Endothelial cell (in vitro differentiated cells): ENCODE data around the gene ANO4. TPM values are rescaled to one million over a fixed set of nuclear protein-coding genes. Genes with fewer than 3 reads are reported as not detected.

ENCODE experiments used
- DNase-seq: peaks from one replicate; pipeline ENCODE4 v3.0.0; 2021; ENCODE audit warnings: low spot score
- H3K27ac Mint-ChIP-seq: one replicate; pipeline ENCODE4 v1.8.0; 2021; ENCODE audit warnings: mixed read lengths, inconsistent platforms; ENCODE audit not compliant: unreplicated experiment
- H3K27me3 Mint-ChIP-seq: one replicate; pipeline ENCODE4 v1.8.0; 2021; ENCODE audit warnings: mild to moderate bottlenecking, moderate library complexity, mixed read lengths, inconsistent platforms; ENCODE audit not compliant: unreplicated experiment
- H3K36me3 Mint-ChIP-seq: one replicate; pipeline ENCODE4 v1.8.0; 2021; ENCODE audit warnings: mild to moderate bottlenecking, low read depth, mixed read lengths, inconsistent platforms; ENCODE audit not compliant: unreplicated experiment
- H3K4me1 Mint-ChIP-seq: one replicate; pipeline ENCODE4 v1.8.0; 2021; ENCODE audit warnings: mild to moderate bottlenecking, mixed read lengths, inconsistent platforms; ENCODE audit not compliant: unreplicated experiment
- H3K4me3 Mint-ChIP-seq: one replicate; pipeline ENCODE4 v1.8.0; 2021; ENCODE audit warnings: mild to moderate bottlenecking, mixed read lengths, inconsistent platforms; ENCODE audit not compliant: unreplicated experiment
- H3K9me3 Mint-ChIP-seq: one replicate; pipeline ENCODE4 v1.8.0; 2021; ENCODE audit warnings: mixed read lengths, inconsistent platforms; ENCODE audit not compliant: unreplicated experiment
- CTCF ChIP-seq: fragments of 200-600 bp; sonication (generic); IDR thresholded peaks from one replicate; pipeline ENCODE4 v1.5.0; 2021; ENCODE audit warnings: antibody characterized with exemption; ENCODE audit not compliant: unreplicated experiment
- total RNA-seq: library from RNA; stranded (reverse); fragmentation: NEBNext Ultra II Directional; extraction: Animal tissue kit (Norgen Biotek cat#: 25700); gene quantifications from one replicate; pipeline ENCODE4 v1.2.1, GENCODE V29; 2021; ENCODE audit not compliant: unreplicated experiment

ANO4 gene
- total RNA-seq, 1 donor from 2014 or later: 1.1 TPM

DNA sequence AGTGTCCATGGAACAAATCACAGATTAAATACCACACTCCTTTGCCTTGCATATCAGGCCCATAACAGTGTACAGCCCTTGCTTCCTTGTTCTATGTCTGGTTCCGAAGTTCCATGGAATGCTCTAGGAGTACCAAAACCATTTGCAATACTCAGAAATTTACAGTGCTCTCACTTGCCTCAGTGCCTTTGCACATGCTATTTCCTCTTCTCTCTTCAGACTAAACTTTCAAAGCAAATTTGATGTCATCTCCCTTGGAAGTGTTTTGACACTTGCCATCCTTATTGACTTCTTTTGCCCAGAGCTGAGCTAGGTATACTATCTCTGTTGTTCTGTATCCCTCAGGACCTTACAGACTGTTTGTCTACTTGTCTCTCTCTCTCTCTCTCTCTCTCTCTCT is 6.1 kb downstream of the ANO4 start:
- TF ChIP-seq CTCF: no peak
- peaks cover 8% of the 10 kb centered on the region for H3K4me1 Mint-ChIP-seq
- H3K27me3 Mint-ChIP-seq: no peaks in the 10 kb centered on the region
- no peaks in the 10 kb centered on the region for H3K9me3 Mint-ChIP-seq
- H3K27ac Mint-ChIP-seq: no peak overlapping the region
- H3K4me3 Mint-ChIP-seq: no peak overlapping the region
- no peaks in the 10 kb centered on the region for H3K36me3 Mint-ChIP-seq
- no peak for DNase-seq

GRCh38 chr12:100801320-100801719 is 6.7 kb downstream of the ANO4 start:
- DNase-seq: no peak
- no peaks in the 10 kb centered on the region for H3K27me3 Mint-ChIP-seq
- TF ChIP-seq CTCF: no peak
- H3K27ac Mint-ChIP-seq: no peak overlapping the region
- no peak overlapping the region for H3K4me3 Mint-ChIP-seq
- no peaks in the 10 kb centered on the region for H3K36me3 Mint-ChIP-seq
- H3K4me1 Mint-ChIP-seq: peaks cover 8% of the 10 kb centered on the region
- no peaks in the 10 kb centered on the region for H3K9me3 Mint-ChIP-seq

DNA sequence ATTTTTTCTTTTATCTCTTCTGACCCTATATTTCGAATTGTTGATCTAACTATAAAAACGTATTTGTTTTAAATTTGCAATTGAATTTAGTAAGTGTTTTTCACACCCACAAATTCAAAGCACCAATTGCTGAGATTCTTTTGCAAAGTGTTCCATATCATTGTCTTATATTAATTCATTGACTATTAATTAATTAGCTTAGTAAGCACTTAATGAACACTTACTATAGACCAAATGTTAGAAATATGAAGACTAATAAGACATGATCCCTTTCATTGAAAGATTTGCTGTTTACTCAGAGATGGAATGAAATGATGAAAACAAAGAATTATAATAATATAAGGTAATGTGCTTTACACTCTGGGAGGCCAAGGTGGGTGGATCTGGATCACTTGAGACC is 14.2 kb downstream of the ANO4 start:
- Mint-ChIP-seq H3K4me3 (no peak overlapping the region), H3K36me3 (no peaks in the 10 kb centered on the region), H3K27me3 (no peaks in the 10 kb centered on the region), H3K4me1 (no peaks in the 10 kb centered on the region), H3K27ac (no peak overlapping the region), H3K9me3 (no peaks in the 10 kb centered on the region)
- DNase-seq: no peak
- no peak for TF ChIP-seq CTCF

DNA sequence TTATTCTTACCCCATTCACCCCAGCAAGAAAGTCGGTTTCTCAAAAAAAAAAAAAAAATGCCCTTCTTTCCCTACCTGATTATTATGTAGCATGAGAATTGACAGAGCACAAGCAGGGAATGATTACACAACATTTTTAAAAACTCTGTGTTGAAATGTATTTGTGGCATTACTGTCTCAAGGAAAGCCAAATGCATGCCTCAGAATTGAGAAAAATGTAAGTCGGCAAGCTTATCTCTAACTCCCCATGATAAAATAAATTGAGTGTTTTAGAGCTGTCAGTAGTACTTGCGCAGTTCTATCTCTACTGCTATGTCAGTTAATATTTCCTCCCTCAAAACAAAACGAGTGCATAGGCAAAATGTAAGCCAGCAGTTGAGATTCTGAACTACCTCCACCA is 25.7 kb downstream of the ANO4 start:
- TF ChIP-seq CTCF: no peak
- Mint-ChIP-seq H3K27me3 (no peaks in the 10 kb centered on the region), H3K4me1 (no peaks in the 10 kb centered on the region), H3K9me3 (no peaks in the 10 kb centered on the region), H3K27ac (no peak overlapping the region), H3K36me3 (no peaks in the 10 kb centered on the region), H3K4me3 (no peak overlapping the region)
- no peak for DNase-seq

DNA sequence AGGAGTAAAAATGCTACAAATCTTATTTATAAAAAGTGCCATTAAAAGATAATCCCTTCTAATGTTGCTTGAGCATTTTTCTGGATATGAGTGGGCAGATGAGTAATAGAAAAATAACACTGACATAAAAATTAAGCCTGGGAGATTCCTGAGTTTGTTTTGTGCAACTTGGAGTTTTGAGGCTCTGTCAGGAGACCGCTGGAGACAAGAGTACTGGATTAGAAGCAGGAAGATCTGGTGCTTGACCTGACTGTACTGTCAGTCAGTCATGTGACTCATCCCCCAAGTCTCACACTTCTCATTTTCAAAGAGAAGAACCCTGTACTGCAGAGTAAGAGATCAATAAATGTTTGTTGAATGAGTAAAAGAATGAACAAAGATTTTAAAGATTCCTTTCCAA is 29.4 kb downstream of the ANO4 start:
- no peak for TF ChIP-seq CTCF
- Mint-ChIP-seq H3K27ac (no peak overlapping the region), H3K36me3 (no peaks in the 10 kb centered on the region), H3K27me3 (no peaks in the 10 kb centered on the region), H3K4me1 (no peaks in the 10 kb centered on the region), H3K9me3 (no peaks in the 10 kb centered on the region), H3K4me3 (no peak overlapping the region)
- DNase-seq: no peak
